Body of pancreas (tissue), 4 donors: ENCODE measurements around the gene PLPPR3. TPM values are rescaled to one million over a fixed set of nuclear protein-coding genes. Genes with fewer than 3 reads are reported as not detected.

Experiments used
- ATAC-seq: fragments of 150-250 bp; one replicate; pipeline ENCODE4 v1.9.1; 2016
- DNase-seq, 4 donors: peaks; one replicate each; pipeline ENCODE4 v3.0.0-alpha.2; 2019
- H3K27ac ChIP-seq, 4 donors: fragments of 200-600 bp; sonication (generic); 1 replicate in 3 of 4; 2 replicates in 1 of 4; pipeline versions ENCODE4 v1.5.1 to v1.6.1; 2016 to 2019; ENCODE audit warnings: mild to moderate bottlenecking in 1 of 4, mixed read lengths in 1 of 4, moderate library complexity in 1 of 4
- H3K27me3 ChIP-seq, 2 donors: fragments of 200-600 bp; sonication (generic); one replicate each; pipeline ENCODE4 v1.6.0; 2016; ENCODE audit warnings: mild to moderate bottlenecking in 1 of 2
- H3K36me3 ChIP-seq, 2 donors: fragments of 200-600 bp; sonication (generic); replicated peaks in 1 of 2; 2 replicates each; pipeline ENCODE4 v1.5.1; 2016; ENCODE audit warnings: low read depth in 2 of 2; ENCODE audit not compliant: insufficient read depth in 1 of 2
- H3K4me1 ChIP-seq: fragments of 200-600 bp; sonication (generic); one replicate; pipeline ENCODE4 v1.6.0; 2016
- H3K4me3 ChIP-seq, 2 donors: fragments of 200-600 bp; sonication (generic); 1 replicate in 1 of 2; 2 replicates in 1 of 2; pipeline ENCODE4 v1.5.1; 2016 to 2019
- H3K9me3 ChIP-seq, 3 donors: fragments of 200-600 bp; sonication (generic); 1 replicate in 2 of 3; 2 replicates in 1 of 3; pipeline ENCODE4 v1.5.1; 2016
- CTCF ChIP-seq, 7 experiments: fragments of 450-650 bp in 4 of 7; fragments of 200-600 bp in 3 of 7; sonication (generic) in 3 of 7; IDR thresholded peaks; one replicate each; pipeline ENCODE4 v1.5.1; 2016 to 2019; ENCODE audit warnings: antibody characterized with exemption in 7 of 7
- POLR2A ChIP-seq, 3 donors: fragments of 450-650 bp; IDR thresholded peaks; one replicate each; pipeline ENCODE4 v1.6.1; 2016; ENCODE audit warnings: antibody characterized with exemption in 3 of 3, mild to moderate bottlenecking in 2 of 3
- WGBS, 2 donors: methylation state at CpG; one replicate each; pipeline ENCODE4 v1.1.5; 2017; 5-methylcytosine and 5-hydroxymethylcytosine counted together
- intact Hi-C: fragments of 100-400 bp; cut with DNase I; formaldehyde crosslinking; loops from one replicate; pipeline ENCODE4 v1.15.1; 2023
- total RNA-seq, 2 donors: library from RNA; depleted of rRNA; stranded (reverse); fragments of >200 nt; gene quantifications; one replicate each; pipeline ENCODE4 v1.1.0, GENCODE V29; 2016

The PLPPR3 gene
- total RNA-seq, 2 donors from 2014 or later = not detected

GRCh38 chr19:798415-799075 is 23.2 kb downstream of the PLPPR3 start:
- intact Hi-C loops = no loop called here
- ATAC-seq (no peak), DNase-seq (peak; percentile 58 to 64 (median 61))
- Histone ChIP-seq H3K36me3 (no peaks in the 10 kb centered on the region), H3K27me3 (no peaks in the 10 kb centered on the region), H3K9me3 (no peaks in the 10 kb centered on the region), H3K4me3 (peak overlapping the region; percentile 83 to 97), H3K27ac (peak overlapping the region; percentile 97 to 100 (median 98)), H3K4me1 (peaks cover 53% of the 10 kb centered on the region)
- WGBS, 2 donors = 0 to 1% methylated on average over 1 to 43 of the region's 44 CpGs
- TF ChIP-seq POLR2A (IDR thresholded peaks at IDR 0.05) (no peak), CTCF (IDR thresholded peaks at IDR 0.05) (no peak)

GRCh38 chr19:797528-798414 is 24.0 kb downstream of the PLPPR3 start:
- Histone ChIP-seq H3K27ac (peak overlapping the region; percentile 97 to 100 (median 98)), H3K27me3 (no peaks in the 10 kb centered on the region), H3K9me3 (no peaks in the 10 kb centered on the region), H3K36me3 (no peaks in the 10 kb centered on the region), H3K4me3 (peak overlapping the region; percentile 83 to 97), H3K4me1 (peaks cover 50% of the 10 kb centered on the region)
- DNase-seq (peak; percentile 86 to 92 (median 92)), ATAC-seq (peak; percentile 68)
- TF ChIP-seq POLR2A (IDR thresholded peaks at IDR 0.05) (peak in 2 of 3 donors; percentile 6 to 20), CTCF (IDR thresholded peaks at IDR 0.05) (peak in 1 of 7 experiments; percentile 40)
- WGBS, 2 donors = 0 to 1% methylated on average over 7 to 68 of the region's 129 CpGs
- intact Hi-C loops = no loop called here

- TF ChIP-seq POLR2A (IDR thresholded peaks at IDR 0.05) (peak; percentile 74 to 82 (median 81)), CTCF (IDR thresholded peaks at IDR 0.05) (peak in 3 of 7 experiments; percentile 11 to 51 (median 44))
- Histone ChIP-seq H3K27me3 (no peaks in the 10 kb centered on the region), H3K27ac (peak within 1 kb of the TSS; percentile 97 to 100 (median 98)), H3K36me3 (no peaks in the 10 kb centered on the region), H3K4me3 (peak within 1 kb of the TSS; percentile 83 to 97), H3K4me1 (peaks cover 41% of the 10 kb centered on the region), H3K9me3 (no peaks in the 10 kb centered on the region)
- DNase-seq = peak; percentile 100
- ATAC-seq = peak; percentile 86
- WGBS, 2 donors = 1% methylated on average over 23 to 78 of the region's 83 CpGs
- intact Hi-C loops = no loop called here
Measured at GRCh38 chr19:796692-797527, 24.8 kb downstream of the PLPPR3 start, which contains the start of gene PTBP1. Gene PTBP1, plus strand, starts transcription at chr19:797452. Its CDS starts 46 bp downstream, at chr19:797498.

GRCh38 chr19:795691-796581 is 25.8 kb downstream of the PLPPR3 start:
- ATAC-seq (no peak), DNase-seq (no peak)
- Histone ChIP-seq H3K4me1 (peaks cover 32% of the 10 kb centered on the region), H3K36me3 (no peaks in the 10 kb centered on the region), H3K9me3 (no peaks in the 10 kb centered on the region), H3K27ac (peak overlapping the region in 3 of 4 donors; percentile 73 to 87 (median 75)), H3K27me3 (no peaks in the 10 kb centered on the region), H3K4me3 (peak overlapping the region; percentile 67 to 80)
- intact Hi-C loops = no loop called here
- TF ChIP-seq POLR2A (IDR thresholded peaks at IDR 0.05) (no peak), CTCF (IDR thresholded peaks at IDR 0.05) (no peak)
- WGBS, 2 donors = 45 to 71% methylated on average over 4 to 39 of the region's 39 CpGs
